Activated CD8-positive, alpha-beta memory T cell treated with anti-CD3 and anti-CD28 coated beads for 36 hours (primary cell): ENCODE data around the gene PSMB9. TPM values are rescaled to one million over a fixed set of nuclear protein-coding genes. Genes with fewer than 3 reads are reported as not detected.

ENCODE experiments used
- total RNA-seq, 2 experiments: library from RNA; stranded (reverse); gene quantifications; one replicate each; pipeline ENCODE4 v1.2.3, GENCODE V29; 2021

Gene PSMB9
- total RNA-seq, 2 experiments from 2014 or later = 206 to 207 TPM

Other genes starting within 250 kb of the PSMB9 start
- 1 to 10 TPM; 6.9 to 8.7 TPM for gene HLA-DQA1, start 216.8 kb upstream of the PSMB9 start, total RNA-seq
- gene HLA-DQB1, start 187.5 kb upstream of the PSMB9 start, total RNA-seq = 10 to 100 TPM in 1 of 2 experiments, 1 to 10 TPM in 1; 9.5 to 11.6 TPM
- under 1 TPM; 0.48 to 0.55 TPM for gene HLA-DQA2, start 112.8 kb upstream of the PSMB9 start, total RNA-seq
- gene HLA-DQB2, start 90.7 kb upstream of the PSMB9 start, total RNA-seq = under 1 TPM in 1 of 2 experiments, not detected in 1; 0.36 TPM
- gene HLA-DOB, start 37.2 kb upstream of the PSMB9 start, total RNA-seq = 1 to 10 TPM in 1 of 2 experiments, under 1 TPM in 1; 0.72 to 1.2 TPM
- gene TAP2, start 15.5 kb upstream of the PSMB9 start, total RNA-seq = 100 to 1,000 TPM; 178 to 199 TPM
- 100 to 1,000 TPM; 295 TPM for gene PSMB8, start 10.1 kb upstream of the PSMB9 start, total RNA-seq
- gene TAP1, start 488 bp upstream of the PSMB9 start, total RNA-seq = 100 to 1,000 TPM; 296 to 298 TPM
- gene HLA-DMB, start 86.8 kb downstream of the PSMB9 start, total RNA-seq = 1 to 10 TPM; 2.2 to 2.6 TPM
- 10 to 100 TPM in 1 of 2 experiments, 1 to 10 TPM in 1; 9.9 to 11.7 TPM for gene HLA-DMA, start 98.9 kb downstream of the PSMB9 start, total RNA-seq
- gene BRD2, start 114.4 kb downstream of the PSMB9 start, total RNA-seq = 100 to 1,000 TPM; 327 to 333 TPM
- 1 to 10 TPM; 3.6 to 4.8 TPM for gene HLA-DOA, start 155.4 kb downstream of the PSMB9 start, total RNA-seq
- 10 to 100 TPM; 43.5 to 46.9 TPM for gene HLA-DPA1, start 219.5 kb downstream of the PSMB9 start, total RNA-seq
- 10 to 100 TPM; 10.4 to 10.9 TPM for gene HLA-DPB1, start 221.8 kb downstream of the PSMB9 start, total RNA-seq